Stimulated activated CD4-positive, alpha-beta T cell treated with anti-CD3 and anti-CD28 coated beads, Interleukin-4, amount 100 ng/mL, for 48 hours (primary cell): ENCODE measurements around the gene ZFP2.

Experiments
- DNase-seq, 2 donors: peaks; one replicate each; pipeline ENCODE4 v3.0.0-alpha.2; 2020; ENCODE audit warnings: low read depth in 2 of 2

Gene ZFP2

GRCh38 chr5:178981381-178981780 lies 85.7 kb downstream of the ZFP2 start:
- DNase-seq, result no peak
